Measurements from ENCODE around the gene ILDR1.

The ILDR1 gene

GRCh38 chr3:121961283-121961682 is 60.8 kb downstream of the ILDR1 start:
- Histone ChIP-seq H4K20me1 (ENCODE audit: control insufficient read depth, insufficient read depth, low read depth, low read length) (no peaks in the 10 kb centered on the region), H3K4me3 (ENCODE audit: low read length) (no peak overlapping the region), H3F3A (ENCODE audit: control insufficient read depth, insufficient read depth) (peaks cover 11% of the 10 kb centered on the region), H3K4me1 (ENCODE audit: control insufficient read depth, low read length) (no peaks in the 10 kb centered on the region), H3K27ac (ENCODE audit: low read depth, low read length) (no peak overlapping the region), H3K9me2 (replicated peaks; ENCODE audit: control insufficient read depth, low read length) (no peaks in the 10 kb centered on the region), H3K4me2 (ENCODE audit: low read length) (no peak overlapping the region), H3K9me3 (ENCODE audit: control insufficient read depth, insufficient read depth, low read length) (no peaks in the 10 kb centered on the region), H3K36me3 (ENCODE audit: control insufficient read depth, low read length) (peaks cover 10% of the 10 kb centered on the region), H3K79me2 (ENCODE audit: control insufficient read depth, low read length) (no peaks in the 10 kb centered on the region), H3K27me3 (ENCODE audit: control insufficient read depth, low read length) (no peaks in the 10 kb centered on the region)
- no peak for TF ChIP-seq EZH2phosphoT487 (IDR thresholded peaks at IDR 0.05; ENCODE audit: borderline replicate concordance, low read length)
- TF ChIP-seq, protein P1, sequence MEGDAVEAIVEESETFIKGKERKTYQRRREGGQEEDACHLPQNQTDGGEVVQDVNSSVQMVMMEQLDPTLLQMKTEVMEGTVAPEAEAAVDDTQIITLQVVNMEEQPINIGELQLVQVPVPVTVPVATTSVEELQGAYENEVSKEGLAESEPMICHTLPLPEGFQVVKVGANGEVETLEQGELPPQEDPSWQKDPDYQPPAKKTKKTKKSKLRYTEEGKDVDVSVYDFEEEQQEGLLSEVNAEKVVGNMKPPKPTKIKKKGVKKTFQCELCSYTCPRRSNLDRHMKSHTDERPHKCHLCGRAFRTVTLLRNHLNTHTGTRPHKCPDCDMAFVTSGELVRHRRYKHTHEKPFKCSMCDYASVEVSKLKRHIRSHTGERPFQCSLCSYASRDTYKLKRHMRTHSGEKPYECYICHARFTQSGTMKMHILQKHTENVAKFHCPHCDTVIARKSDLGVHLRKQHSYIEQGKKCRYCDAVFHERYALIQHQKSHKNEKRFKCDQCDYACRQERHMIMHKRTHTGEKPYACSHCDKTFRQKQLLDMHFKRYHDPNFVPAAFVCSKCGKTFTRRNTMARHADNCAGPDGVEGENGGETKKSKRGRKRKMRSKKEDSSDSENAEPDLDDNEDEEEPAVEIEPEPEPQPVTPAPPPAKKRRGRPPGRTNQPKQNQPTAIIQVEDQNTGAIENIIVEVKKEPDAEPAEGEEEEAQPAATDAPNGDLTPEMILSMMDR (IDR thresholded peaks at IDR 0.05; ENCODE audit: low read depth, low read length, poor library complexity, severe bottlenecking) = no peak

DNA sequence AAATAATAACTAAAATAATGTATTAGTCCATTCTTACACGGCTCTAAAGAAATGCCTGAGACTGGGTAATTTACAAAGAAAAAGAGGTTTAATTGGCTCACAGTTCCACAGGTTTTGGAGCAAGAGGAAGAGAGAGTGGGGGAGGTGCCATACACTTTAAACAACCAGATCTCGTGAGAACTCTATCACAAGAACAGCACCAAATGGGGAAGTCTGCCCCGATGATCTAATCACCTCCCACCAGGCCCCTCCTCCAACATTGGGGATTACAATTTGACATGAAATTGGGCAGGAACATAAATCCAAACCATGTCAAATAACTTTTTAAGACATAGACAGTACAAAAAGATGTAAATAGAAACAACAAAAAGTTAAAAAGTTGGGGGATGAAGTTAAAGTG is 63.2 kb downstream of the ILDR1 start:
- no peak overlapping the region for H3K4me3 ChIP-seq (ENCODE audit: low read length)
- H3K27ac ChIP-seq (ENCODE audit: low read depth, low read length) = no peak overlapping the region
- no peak overlapping the region for H3K4me2 ChIP-seq (ENCODE audit: low read length)
- H3K9me3 ChIP-seq (ENCODE audit: control insufficient read depth, insufficient read depth, low read length) = no peaks in the 10 kb centered on the region
- TF ChIP-seq, protein P1 (IDR thresholded peaks at IDR 0.05; ENCODE audit: low read depth, low read length, poor library complexity, severe bottlenecking) = no peak
- no peak for TF ChIP-seq EZH2phosphoT487 (IDR thresholded peaks at IDR 0.05; ENCODE audit: borderline replicate concordance, low read length)
- no peaks in the 10 kb centered on the region for H3K27me3 ChIP-seq (ENCODE audit: control insufficient read depth, low read length)
- no peaks in the 10 kb centered on the region for H4K20me1 ChIP-seq (ENCODE audit: control insufficient read depth, insufficient read depth, low read depth, low read length)
- H3F3A ChIP-seq (ENCODE audit: control insufficient read depth, insufficient read depth) = peaks cover 11% of the 10 kb centered on the region
- H3K79me2 ChIP-seq (ENCODE audit: control insufficient read depth, low read length) = no peaks in the 10 kb centered on the region
- no peaks in the 10 kb centered on the region for H3K9me2 ChIP-seq (replicated peaks; ENCODE audit: control insufficient read depth, low read length)
- peaks cover 10% of the 10 kb centered on the region for H3K36me3 ChIP-seq (ENCODE audit: control insufficient read depth, low read length)
- H3K4me1 ChIP-seq (ENCODE audit: control insufficient read depth, low read length) = no peaks in the 10 kb centered on the region

GRCh38 chr3:121957674-121958415 is 64.2 kb downstream of the ILDR1 start:
- Histone ChIP-seq H4K20me1 (ENCODE audit: control insufficient read depth, insufficient read depth, low read depth, low read length) (no peaks in the 10 kb centered on the region), H3K36me3 (ENCODE audit: control insufficient read depth, low read length) (peaks cover 13% of the 10 kb centered on the region), H3K4me1 (ENCODE audit: control insufficient read depth, low read length) (no peaks in the 10 kb centered on the region), H3K4me3 (ENCODE audit: low read length) (no peak overlapping the region), H3F3A (ENCODE audit: control insufficient read depth, insufficient read depth) (peaks cover 11% of the 10 kb centered on the region), H3K9me2 (replicated peaks; ENCODE audit: control insufficient read depth, low read length) (no peaks in the 10 kb centered on the region), H3K27ac (ENCODE audit: low read depth, low read length) (no peak overlapping the region), H3K79me2 (ENCODE audit: control insufficient read depth, low read length) (no peaks in the 10 kb centered on the region), H3K4me2 (ENCODE audit: low read length) (no peak overlapping the region), H3K27me3 (ENCODE audit: control insufficient read depth, low read length) (no peaks in the 10 kb centered on the region), H3K9me3 (ENCODE audit: control insufficient read depth, insufficient read depth, low read length) (no peaks in the 10 kb centered on the region)
- TF ChIP-seq, protein P1 (IDR thresholded peaks at IDR 0.05; ENCODE audit: low read depth, low read length, poor library complexity, severe bottlenecking) = no peak
- no peak for TF ChIP-seq EZH2phosphoT487 (IDR thresholded peaks at IDR 0.05; ENCODE audit: borderline replicate concordance, low read length)

Measured in DOHH2 (cell line).